SK-N-SH treated with all-trans-retinoic acid at 6 μM for 48 hours (cell line): ENCODE measurements around the gene RAB31.

ENCODE experiments used
- ATAC-seq: fragments of 200-7000 bp; cut with Tn5 transposase; 3 replicates; pipeline ENCODE4 v1.9.1; 2020; ENCODE audit warnings: mild to moderate bottlenecking, moderate library complexity
- ARNTL ChIP-seq: fragments of 450-650 bp; formaldehyde crosslinking; IDR thresholded peaks from 2 replicates; pipeline ENCODE4 v1.5.0; 2020; ENCODE audit warnings: low read depth, mild to moderate bottlenecking, moderate library complexity, borderline replicate concordance
- BACH2 ChIP-seq: fragments of 250-450 bp; sonication (Bioruptor Pico); IDR thresholded peaks from 2 replicates; pipeline ENCODE4 v1.9.0; 2021; ENCODE audit warnings: mild to moderate bottlenecking, borderline replicate concordance
- CREB5 ChIP-seq: fragments of 250-450 bp; sonication (Bioruptor Pico); IDR thresholded peaks from 2 replicates; pipeline ENCODE4 v1.5.1; 2020; ENCODE audit warnings: low read depth, mild to moderate bottlenecking, moderate library complexity
- CSDC2 ChIP-seq: fragments of 250-450 bp; sonication (Bioruptor Pico); IDR thresholded peaks from 2 replicates; pipeline ENCODE4 v1.5.0; 2020; ENCODE audit warnings: mild to moderate bottlenecking, moderate library complexity
- GLIS3 ChIP-seq: fragments of 250-450 bp; sonication (Bioruptor Pico); IDR thresholded peaks from 2 replicates; pipeline ENCODE4 v1.5.0; 2020; ENCODE audit warnings: mild to moderate bottlenecking, moderate library complexity
- ISL1 ChIP-seq: fragments of 250-450 bp; sonication (Bioruptor Pico); IDR thresholded peaks from 2 replicates; pipeline ENCODE4 v2.1.2; 2022; ENCODE audit warnings: mild to moderate bottlenecking, moderate library complexity
- OSR1 ChIP-seq: fragments of 250-450 bp; sonication (Bioruptor Pico); IDR thresholded peaks from 2 replicates; pipeline ENCODE4 v1.8.0; 2022; ENCODE audit warnings: moderate library complexity, mild to moderate bottlenecking, inconsistent platforms
- POU6F1 ChIP-seq: fragments of 250-450 bp; sonication (Bioruptor Pico); IDR thresholded peaks from 2 replicates; pipeline ENCODE4 v1.8.0; 2021; ENCODE audit warnings: low read depth, mild to moderate bottlenecking, moderate library complexity, borderline replicate concordance
- RARB ChIP-seq: fragments of 250-450 bp; sonication (Bioruptor Pico); IDR thresholded peaks from 2 replicates; pipeline ENCODE4 v1.8.0; 2021; ENCODE audit warnings: mild to moderate bottlenecking, moderate library complexity
- TCF4 ChIP-seq: fragments of 250-450 bp; sonication (Bioruptor Pico); IDR thresholded peaks from 2 replicates; pipeline ENCODE4 v1.8.0; 2021; ENCODE audit warnings: mild to moderate bottlenecking, moderate library complexity, borderline replicate concordance
- TOX ChIP-seq: fragments of 250-450 bp; sonication (Bioruptor Pico); IDR thresholded peaks from 2 replicates; pipeline ENCODE4 v1.8.0; 2021; ENCODE audit warnings: mild to moderate bottlenecking, moderate library complexity, borderline replicate concordance
- ZC3H10 ChIP-seq: fragments of 250-450 bp; sonication (Bioruptor Pico); IDR thresholded peaks from 2 replicates; pipeline ENCODE4 v1.5.1; 2021; ENCODE audit warnings: mild to moderate bottlenecking, moderate library complexity
- ZFP3 ChIP-seq: fragments of 250-450 bp; sonication (Bioruptor Pico); IDR thresholded peaks from 2 replicates; pipeline ENCODE4 v1.5.0; 2020; ENCODE audit warnings: mild to moderate bottlenecking, moderate library complexity
- ZFP30 ChIP-seq: fragments of 450-650 bp; formaldehyde crosslinking; IDR thresholded peaks from 2 replicates; pipeline ENCODE4 v1.5.0; 2022; ENCODE audit warnings: mild to moderate bottlenecking, moderate library complexity
- ZNF565 ChIP-seq: fragments of 450-650 bp; formaldehyde crosslinking; conservative IDR thresholded peaks from 2 replicates; pipeline ENCODE4 v1.5.0; 2020; ENCODE audit warnings: low read depth, mild to moderate bottlenecking, moderate library complexity
- ZNF70 ChIP-seq: fragments of 450-650 bp; formaldehyde crosslinking; IDR thresholded peaks from 2 replicates; pipeline ENCODE4 v1.5.0; 2020; ENCODE audit warnings: mild to moderate bottlenecking, moderate library complexity
- ZNF8 ChIP-seq: fragments of 450-650 bp; formaldehyde crosslinking; IDR thresholded peaks from 2 replicates; pipeline ENCODE4 v1.5.0; 2020; ENCODE audit warnings: mild to moderate bottlenecking, moderate library complexity
- TF ChIP-seq, protein P1 (sequence below): fragments of 250-450 bp; sonication (Bioruptor Pico); IDR thresholded peaks from 2 replicates; pipeline ENCODE4 v1.5.0; 2020; ENCODE audit warnings: mild to moderate bottlenecking, moderate library complexity
- TF ChIP-seq, protein P2 (sequence below): fragments of 250-450 bp; sonication (Bioruptor Pico); IDR thresholded peaks from 2 replicates; pipeline ENCODE4 v1.5.1; 2021; ENCODE audit warnings: mild to moderate bottlenecking, moderate library complexity
- TF ChIP-seq, protein P3 (sequence below): fragments of 250-450 bp; sonication (Bioruptor Pico); IDR thresholded peaks from 2 replicates; pipeline ENCODE4 v1.8.0; 2020; ENCODE audit warnings: mild to moderate bottlenecking, moderate library complexity, borderline replicate concordance

The RAB31 gene, protein sequence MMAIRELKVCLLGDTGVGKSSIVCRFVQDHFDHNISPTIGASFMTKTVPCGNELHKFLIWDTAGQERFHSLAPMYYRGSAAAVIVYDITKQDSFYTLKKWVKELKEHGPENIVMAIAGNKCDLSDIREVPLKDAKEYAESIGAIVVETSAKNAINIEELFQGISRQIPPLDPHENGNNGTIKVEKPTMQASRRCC

GRCh38 chr18:9708057-9708433, at the start of gene RAB31:
TSS of gene RAB31 (plus strand) at chr18:9708301. CDS start at chr18:9708406, 105 bp downstream.
- ATAC-seq: peak; percentile 80
- TF ChIP-seq ZNF70 (no peak), BACH2 (no peak), RARB (CRISPR knock-in tag) (no peak), ISL1 (CRISPR knock-in tag) (no peak), OSR1 (CRISPR knock-in tag) (no peak)

GRCh38 chr18:9659499-9660375, 48.4 kb upstream of the RAB31 start:
- ATAC-seq: no peak
- TF ChIP-seq OSR1 (CRISPR knock-in tag): no peak
- no peak for TF ChIP-seq POU6F1 (CRISPR knock-in tag)
- TF ChIP-seq ZNF565 (CRISPR knock-in tag): no peak
- no peak for TF ChIP-seq BACH2
- TF ChIP-seq ZNF70: no peak
- TF ChIP-seq, protein P1, sequence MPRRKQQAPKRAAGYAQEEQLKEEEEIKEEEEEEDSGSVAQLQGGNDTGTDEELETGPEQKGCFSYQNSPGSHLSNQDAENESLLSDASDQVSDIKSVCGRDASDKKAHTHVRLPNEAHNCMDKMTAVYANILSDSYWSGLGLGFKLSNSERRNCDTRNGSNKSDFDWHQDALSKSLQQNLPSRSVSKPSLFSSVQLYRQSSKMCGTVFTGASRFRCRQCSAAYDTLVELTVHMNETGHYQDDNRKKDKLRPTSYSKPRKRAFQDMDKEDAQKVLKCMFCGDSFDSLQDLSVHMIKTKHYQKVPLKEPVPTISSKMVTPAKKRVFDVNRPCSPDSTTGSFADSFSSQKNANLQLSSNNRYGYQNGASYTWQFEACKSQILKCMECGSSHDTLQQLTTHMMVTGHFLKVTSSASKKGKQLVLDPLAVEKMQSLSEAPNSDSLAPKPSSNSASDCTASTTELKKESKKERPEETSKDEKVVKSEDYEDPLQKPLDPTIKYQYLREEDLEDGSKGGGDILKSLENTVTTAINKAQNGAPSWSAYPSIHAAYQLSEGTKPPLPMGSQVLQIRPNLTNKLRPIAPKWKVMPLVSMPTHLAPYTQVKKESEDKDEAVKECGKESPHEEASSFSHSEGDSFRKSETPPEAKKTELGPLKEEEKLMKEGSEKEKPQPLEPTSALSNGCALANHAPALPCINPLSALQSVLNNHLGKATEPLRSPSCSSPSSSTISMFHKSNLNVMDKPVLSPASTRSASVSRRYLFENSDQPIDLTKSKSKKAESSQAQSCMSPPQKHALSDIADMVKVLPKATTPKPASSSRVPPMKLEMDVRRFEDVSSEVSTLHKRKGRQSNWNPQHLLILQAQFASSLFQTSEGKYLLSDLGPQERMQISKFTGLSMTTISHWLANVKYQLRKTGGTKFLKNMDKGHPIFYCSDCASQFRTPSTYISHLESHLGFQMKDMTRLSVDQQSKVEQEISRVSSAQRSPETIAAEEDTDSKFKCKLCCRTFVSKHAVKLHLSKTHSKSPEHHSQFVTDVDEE: no peak
- TF ChIP-seq, all 23 proteins: peak for 0

DNA sequence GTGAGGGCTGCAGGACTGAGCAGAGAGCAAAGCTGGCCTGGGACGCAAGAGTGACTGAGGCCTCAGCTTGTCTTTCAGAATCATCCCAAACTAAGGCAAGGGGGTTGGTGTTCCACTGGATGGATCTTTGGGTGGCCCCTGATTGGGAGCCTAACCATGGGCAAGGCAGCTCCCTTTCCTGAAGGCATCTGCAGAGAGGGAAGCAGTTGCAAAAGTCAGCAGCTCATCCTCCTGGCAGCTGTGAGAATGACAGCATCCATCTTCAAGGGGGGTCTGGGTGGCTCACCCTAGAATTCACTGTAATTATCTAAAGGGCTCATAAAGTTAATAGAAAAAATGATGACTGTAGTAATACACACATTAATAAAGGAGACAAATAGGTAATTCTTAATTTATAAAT, 46.5 kb upstream of the RAB31 start:
- peak; percentile 82 for ATAC-seq
- TF ChIP-seq ZFP30 (no peak), TOX (CRISPR knock-in tag) (no peak), CSDC2 (CRISPR knock-in tag) (no peak), POU6F1 (CRISPR knock-in tag) (no peak), OSR1 (CRISPR knock-in tag) (no peak), ZFP3 (CRISPR knock-in tag) (no peak), CREB5 (CRISPR knock-in tag) (no peak), ISL1 (CRISPR knock-in tag) (no peak), ZNF70 (no peak), ZNF565 (CRISPR knock-in tag) (no peak), ZNF8 (CRISPR knock-in tag) (no peak), ZC3H10 (no peak), TCF4 (CRISPR knock-in tag) (no peak), GLIS3 (CRISPR knock-in tag) (no peak), ARNTL (CRISPR knock-in tag) (no peak)
- TF ChIP-seq, protein P1: no peak
- TF ChIP-seq, protein P2, sequence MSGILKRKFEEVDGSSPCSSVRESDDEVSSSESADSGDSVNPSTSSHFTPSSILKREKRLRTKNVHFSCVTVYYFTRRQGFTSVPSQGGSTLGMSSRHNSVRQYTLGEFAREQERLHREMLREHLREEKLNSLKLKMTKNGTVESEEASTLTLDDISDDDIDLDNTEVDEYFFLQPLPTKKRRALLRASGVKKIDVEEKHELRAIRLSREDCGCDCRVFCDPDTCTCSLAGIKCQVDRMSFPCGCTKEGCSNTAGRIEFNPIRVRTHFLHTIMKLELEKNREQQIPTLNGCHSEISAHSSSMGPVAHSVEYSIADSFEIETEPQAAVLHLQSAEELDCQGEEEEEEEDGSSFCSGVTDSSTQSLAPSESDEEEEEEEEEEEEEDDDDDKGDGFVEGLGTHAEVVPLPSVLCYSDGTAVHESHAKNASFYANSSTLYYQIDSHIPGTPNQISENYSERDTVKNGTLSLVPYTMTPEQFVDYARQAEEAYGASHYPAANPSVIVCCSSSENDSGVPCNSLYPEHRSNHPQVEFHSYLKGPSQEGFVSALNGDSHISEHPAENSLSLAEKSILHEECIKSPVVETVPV (CRISPR knock-in tag): no peak
- TF ChIP-seq, protein P3, sequence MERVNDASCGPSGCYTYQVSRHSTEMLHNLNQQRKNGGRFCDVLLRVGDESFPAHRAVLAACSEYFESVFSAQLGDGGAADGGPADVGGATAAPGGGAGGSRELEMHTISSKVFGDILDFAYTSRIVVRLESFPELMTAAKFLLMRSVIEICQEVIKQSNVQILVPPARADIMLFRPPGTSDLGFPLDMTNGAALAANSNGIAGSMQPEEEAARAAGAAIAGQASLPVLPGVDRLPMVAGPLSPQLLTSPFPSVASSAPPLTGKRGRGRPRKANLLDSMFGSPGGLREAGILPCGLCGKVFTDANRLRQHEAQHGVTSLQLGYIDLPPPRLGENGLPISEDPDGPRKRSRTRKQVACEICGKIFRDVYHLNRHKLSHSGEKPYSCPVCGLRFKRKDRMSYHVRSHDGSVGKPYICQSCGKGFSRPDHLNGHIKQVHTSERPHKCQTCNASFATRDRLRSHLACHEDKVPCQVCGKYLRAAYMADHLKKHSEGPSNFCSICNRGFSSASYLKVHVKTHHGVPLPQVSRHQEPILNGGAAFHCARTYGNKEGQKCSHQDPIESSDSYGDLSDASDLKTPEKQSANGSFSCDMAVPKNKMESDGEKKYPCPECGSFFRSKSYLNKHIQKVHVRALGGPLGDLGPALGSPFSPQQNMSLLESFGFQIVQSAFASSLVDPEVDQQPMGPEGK (CRISPR knock-in tag): no peak
